IPS-18a (cell line): ENCODE results near the gene CD99.

Experiments used
- H3K27ac ChIP-seq: one replicate; pipeline ENCODE4 v1.5.1; 2013; ENCODE audit warnings: low read length
- H3K27me3 ChIP-seq: one replicate; pipeline ENCODE4 v1.6.1; 2013; ENCODE audit warnings: mild to moderate bottlenecking, low read length; ENCODE audit not compliant: control insufficient read depth, insufficient read depth
- H3K36me3 ChIP-seq: one replicate; pipeline ENCODE4 v1.6.1; 2013; ENCODE audit warnings: low read depth, low read length; ENCODE audit not compliant: control insufficient read depth
- H3K4me1 ChIP-seq: one replicate; pipeline ENCODE4 v1.6.1; 2013; ENCODE audit warnings: low read depth, low read length; ENCODE audit not compliant: control insufficient read depth
- H3K4me3 ChIP-seq: one replicate; pipeline ENCODE4 v1.5.1; 2013; ENCODE audit warnings: low read length
- H3K9ac ChIP-seq: one replicate; pipeline ENCODE4 v1.6.1; 2013; ENCODE audit warnings: mild to moderate bottlenecking, low read length, moderate library complexity
- H3K9me3 ChIP-seq: one replicate; pipeline ENCODE4 v1.6.1; 2013; ENCODE audit warnings: low read depth, low read length; ENCODE audit not compliant: control insufficient read depth

CD99 gene

DNA sequence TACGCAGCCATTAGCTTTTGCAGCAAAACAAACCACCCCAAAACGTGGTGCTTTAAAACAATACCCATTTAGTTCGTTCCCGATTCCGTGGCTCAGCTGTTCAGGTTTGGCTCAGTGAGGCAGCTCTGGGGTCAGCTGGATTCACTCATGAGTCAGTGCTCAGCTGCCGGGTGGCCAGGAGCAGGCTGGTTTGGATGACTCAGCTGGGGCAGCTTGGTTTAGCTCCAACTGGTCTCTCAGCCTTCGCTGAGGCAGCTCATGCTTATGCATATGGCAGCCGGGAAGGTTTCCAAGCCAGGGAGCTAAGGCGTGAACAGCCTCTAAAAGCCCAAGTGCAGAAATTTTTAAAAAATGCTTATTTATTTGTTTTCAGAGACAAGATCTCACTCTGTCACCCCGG, 13.3 kb upstream of the CD99 start:
- H3K27ac ChIP-seq: no peak overlapping the region
- H3K27me3 ChIP-seq: no peaks in the 10 kb centered on the region

DNA sequence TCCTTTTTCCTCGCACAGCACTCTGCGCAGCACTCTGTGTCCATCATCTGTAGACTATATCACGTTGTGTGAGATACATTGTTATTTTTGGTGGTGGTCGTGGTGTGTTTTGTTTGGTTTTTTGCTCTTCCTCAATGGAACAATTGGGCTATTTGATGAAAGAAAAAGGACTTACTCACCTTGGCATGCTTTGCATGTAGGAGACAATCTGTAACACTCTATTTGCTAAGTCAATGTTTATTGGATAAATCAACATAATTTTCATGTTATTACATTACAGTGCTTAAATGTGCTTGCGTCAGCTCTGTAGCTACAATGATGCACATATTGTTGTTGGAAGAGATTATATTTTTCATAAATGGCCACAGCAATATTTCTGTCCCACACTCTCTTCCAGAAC, 12.5 kb upstream of the CD99 start:
- Histone ChIP-seq H3K27me3 (no peaks in the 10 kb centered on the region), H3K36me3 (no peaks in the 10 kb centered on the region), H3K9me3 (no peaks in the 10 kb centered on the region), H3K4me1 (no peaks in the 10 kb centered on the region), H3K27ac (no peak overlapping the region), H3K9ac (no peak overlapping the region), H3K4me3 (no peak overlapping the region)

More for the DNA sequence above, 13.3 kb upstream of the CD99 start:
- no peak overlapping the region for H3K4me3 ChIP-seq
- no peaks in the 10 kb centered on the region for H3K36me3 ChIP-seq
- no peaks in the 10 kb centered on the region for H3K4me1 ChIP-seq
- H3K9ac ChIP-seq: no peak overlapping the region
- no peaks in the 10 kb centered on the region for H3K9me3 ChIP-seq

DNA sequence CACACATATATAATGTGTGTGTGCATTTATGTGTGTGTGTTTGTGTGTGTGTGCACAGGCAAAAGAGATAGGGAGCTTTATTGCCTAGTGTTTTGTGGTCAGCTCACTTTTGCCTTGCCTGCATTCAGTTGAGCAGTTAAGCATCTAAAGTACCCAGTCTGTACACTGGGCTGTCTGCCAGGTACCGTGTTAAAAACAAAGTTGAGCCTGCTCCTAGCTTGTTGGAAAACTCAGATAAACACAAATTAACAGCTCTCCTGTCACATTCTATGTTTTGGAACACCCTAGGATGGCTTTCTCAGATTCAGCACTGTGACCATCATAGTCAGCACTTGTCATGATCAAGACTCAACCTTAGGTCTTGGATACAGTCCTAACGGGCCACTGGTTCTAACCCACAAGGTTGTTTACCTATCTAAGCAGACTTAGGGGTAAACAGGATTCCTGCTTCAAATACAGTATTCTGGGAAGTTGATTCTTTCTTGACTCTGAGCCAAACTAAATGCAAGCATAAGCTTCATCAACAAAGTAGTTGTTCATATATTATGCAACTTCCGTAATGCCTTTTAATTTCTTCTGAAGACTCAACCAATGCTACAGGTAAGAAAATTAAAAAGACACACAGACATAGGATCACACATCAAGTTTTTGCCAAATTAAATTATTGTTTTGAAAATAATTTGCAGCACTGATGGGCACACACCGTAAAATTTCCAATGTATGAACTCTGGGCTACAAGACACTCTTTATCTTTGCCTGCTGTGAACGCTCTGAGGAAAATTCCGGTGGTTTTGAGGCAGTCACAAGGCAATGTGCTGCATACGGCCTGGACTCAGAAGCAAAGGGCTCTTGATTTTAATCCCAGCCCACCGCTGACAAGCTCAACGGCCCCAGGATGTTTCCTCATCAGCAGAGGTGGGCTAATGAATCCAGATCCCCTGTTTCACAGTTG, 11.3 kb upstream of the CD99 start:
- H3K4me3 ChIP-seq: no peak overlapping the region
- no peak overlapping the region for H3K27ac ChIP-seq
- no peaks in the 10 kb centered on the region for H3K4me1 ChIP-seq
- H3K27me3 ChIP-seq: no peaks in the 10 kb centered on the region
- no peak overlapping the region for H3K9ac ChIP-seq
- no peaks in the 10 kb centered on the region for H3K36me3 ChIP-seq
- no peaks in the 10 kb centered on the region for H3K9me3 ChIP-seq

DNA sequence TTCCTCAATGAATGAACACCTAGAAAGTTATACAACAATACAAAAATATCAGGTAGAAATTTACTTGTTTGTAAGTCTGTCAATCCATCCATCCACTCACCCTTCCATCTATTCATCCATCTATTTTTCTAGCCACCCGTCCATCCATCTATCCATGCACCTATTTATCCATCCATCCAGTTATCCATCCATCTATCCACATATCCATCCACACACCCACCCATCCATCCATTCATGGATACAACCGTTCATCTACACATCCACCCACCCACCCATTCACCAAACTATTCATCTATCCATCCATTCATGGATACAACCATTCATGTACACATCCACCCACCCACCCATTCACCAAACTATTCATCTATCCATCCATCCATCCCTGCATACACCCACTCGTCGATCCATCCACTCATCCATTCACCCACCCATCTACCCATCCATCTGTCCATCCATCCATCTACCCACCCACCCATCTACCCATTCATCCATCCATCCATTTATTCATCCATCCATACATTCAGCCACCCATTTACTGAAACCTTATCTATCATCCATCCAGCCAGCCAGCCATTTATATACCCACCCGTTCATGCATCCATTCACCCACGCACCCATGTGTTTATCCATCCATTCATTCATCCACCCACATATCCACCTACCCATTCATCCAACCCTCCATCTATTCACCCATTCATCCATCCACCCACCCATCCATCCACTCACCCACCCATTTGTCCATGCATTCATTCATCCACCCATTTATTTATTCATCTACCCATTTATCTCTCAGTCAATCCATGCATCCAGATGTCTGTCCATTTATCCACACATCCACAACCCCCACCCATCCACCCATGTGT, 10.4 kb upstream of the CD99 start:
- H3K27me3 ChIP-seq: no peaks in the 10 kb centered on the region
- no peaks in the 10 kb centered on the region for H3K9me3 ChIP-seq
- H3K36me3 ChIP-seq: no peaks in the 10 kb centered on the region
- H3K27ac ChIP-seq: no peak overlapping the region
- no peaks in the 10 kb centered on the region for H3K4me1 ChIP-seq
- no peak overlapping the region for H3K4me3 ChIP-seq
- H3K9ac ChIP-seq: no peak overlapping the region

DNA sequence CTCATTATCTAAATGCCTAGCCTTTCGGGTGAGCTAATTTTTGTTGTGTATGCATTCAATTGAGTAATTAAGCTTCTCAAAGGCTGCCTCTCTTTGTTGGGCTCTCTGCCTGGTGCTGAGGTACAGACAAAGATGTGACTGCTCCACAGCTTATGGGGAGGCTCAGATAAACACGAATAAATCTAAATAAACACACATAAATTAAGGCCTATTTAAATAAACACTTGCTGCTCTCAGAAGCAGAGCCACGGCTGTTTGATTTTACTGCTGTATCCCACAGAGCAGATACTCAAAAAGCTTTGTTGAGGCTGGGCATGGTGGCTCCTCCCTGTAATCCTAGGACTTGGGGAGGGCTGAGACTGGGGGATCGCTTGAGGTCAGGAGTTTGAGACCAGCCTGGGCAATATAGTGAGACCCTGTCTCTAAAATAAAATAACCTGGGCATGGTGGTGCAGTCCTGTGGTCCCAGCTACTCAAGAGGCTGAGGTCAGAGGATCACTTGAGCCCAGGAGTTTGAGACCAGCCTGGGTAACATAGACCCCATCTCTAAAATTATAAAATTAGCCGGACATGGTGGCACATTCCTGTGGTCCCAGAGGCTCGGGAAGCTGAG, 8.4 kb upstream of the CD99 start:
- no peaks in the 10 kb centered on the region for H3K27me3 ChIP-seq
- no peak overlapping the region for H3K27ac ChIP-seq
- no peak overlapping the region for H3K9ac ChIP-seq
- no peaks in the 10 kb centered on the region for H3K9me3 ChIP-seq
- H3K4me3 ChIP-seq: no peak overlapping the region
- H3K36me3 ChIP-seq: no peaks in the 10 kb centered on the region
- no peaks in the 10 kb centered on the region for H3K4me1 ChIP-seq

DNA sequence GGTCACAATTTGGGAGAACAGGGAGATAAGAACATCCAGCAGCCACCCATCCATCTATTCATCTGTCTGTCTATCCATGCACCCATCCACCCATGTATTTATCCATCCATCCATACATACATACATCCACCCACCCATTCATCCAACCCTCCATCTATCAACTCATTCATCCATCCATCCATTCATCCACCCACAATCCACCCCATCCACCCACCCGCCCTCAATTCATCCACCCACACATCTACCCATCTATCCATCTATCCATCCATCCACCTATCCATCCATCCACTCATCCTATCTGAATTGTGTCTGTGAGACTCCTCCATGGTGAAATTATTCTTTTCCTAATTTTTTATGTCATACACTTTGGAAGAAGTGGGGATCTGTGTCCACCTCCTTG, 6.8 kb upstream of the CD99 start:
- H3K9me3 ChIP-seq: no peaks in the 10 kb centered on the region
- peaks cover 2% of the 10 kb centered on the region for H3K27me3 ChIP-seq
- H3K27ac ChIP-seq: no peak overlapping the region
- H3K9ac ChIP-seq: no peak overlapping the region
- H3K36me3 ChIP-seq: no peaks in the 10 kb centered on the region
- no peaks in the 10 kb centered on the region for H3K4me1 ChIP-seq
- no peak overlapping the region for H3K4me3 ChIP-seq

DNA sequence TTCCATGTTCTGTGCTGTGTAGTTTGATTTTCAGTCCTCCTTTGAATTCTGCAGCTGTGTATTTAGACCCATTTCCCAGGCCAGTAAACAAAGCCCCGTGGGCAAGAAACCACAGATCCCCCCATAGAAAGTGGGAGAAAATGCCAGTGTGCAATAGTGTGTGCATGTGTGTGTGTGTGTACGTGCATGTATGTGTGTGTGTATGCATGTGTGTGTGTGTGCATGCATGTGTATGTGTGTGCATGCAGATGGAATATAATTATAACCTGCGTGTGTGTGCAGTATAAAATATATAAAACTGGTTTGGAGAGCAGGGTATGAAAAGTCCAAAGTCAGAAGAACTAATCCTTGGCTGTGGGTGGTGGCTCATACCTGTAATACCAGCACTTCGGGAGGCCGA, 5.2 kb upstream of the CD99 start:
- Histone ChIP-seq H3K27ac (no peak overlapping the region), H3K9me3 (no peaks in the 10 kb centered on the region), H3K4me3 (no peak overlapping the region), H3K36me3 (no peaks in the 10 kb centered on the region), H3K27me3 (peaks cover 17% of the 10 kb centered on the region), H3K9ac (no peak overlapping the region), H3K4me1 (no peaks in the 10 kb centered on the region)

DNA sequence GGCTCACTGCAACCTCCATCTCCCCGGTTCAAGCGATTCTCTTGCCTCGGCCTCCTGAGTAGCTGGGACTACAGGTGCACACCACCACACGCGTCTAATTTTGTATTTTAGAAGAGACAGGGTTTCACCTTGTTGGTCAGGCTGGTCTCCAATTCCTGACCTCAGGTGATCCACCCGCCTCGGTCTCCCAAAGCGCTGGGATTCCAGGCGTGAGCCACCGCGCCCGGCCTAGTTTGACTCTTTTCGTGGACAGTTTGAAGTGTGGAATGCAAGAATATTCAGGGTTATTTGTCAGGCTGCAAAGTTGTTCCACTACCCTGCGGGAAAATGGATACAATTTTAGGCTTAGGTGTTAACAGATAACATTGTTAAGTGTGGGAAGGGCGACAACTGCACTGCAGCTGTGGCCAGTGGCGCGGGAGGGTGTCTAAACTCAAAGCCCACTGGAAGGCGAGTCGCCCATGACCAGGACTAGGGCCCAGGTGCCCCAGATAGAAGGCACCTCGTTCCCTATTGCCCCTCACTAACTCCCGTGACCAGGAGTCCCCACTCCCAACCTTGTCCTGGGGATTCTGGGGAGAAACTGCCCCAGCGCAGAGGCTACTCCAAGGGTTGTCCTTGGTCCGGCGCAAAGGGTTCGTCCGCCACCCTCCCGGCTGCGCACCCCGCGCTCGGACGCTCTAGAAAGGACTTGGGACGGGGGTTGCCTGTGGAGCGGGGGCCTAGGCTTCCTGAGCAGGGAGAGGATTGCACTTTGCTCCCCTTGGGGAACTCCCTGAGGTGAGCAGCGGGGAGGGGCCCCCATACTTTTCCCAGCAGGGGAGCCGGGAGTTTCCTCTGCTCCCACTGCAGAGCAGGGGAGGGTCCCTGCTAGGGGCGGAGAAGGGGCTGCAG, 1.1 kb upstream of the CD99 start:
- peaks cover 52% of the 10 kb centered on the region for H3K27me3 ChIP-seq
- H3K4me1 ChIP-seq: peaks cover 8% of the 10 kb centered on the region
- no peak overlapping the region for H3K27ac ChIP-seq
- no peaks in the 10 kb centered on the region for H3K9me3 ChIP-seq
- H3K36me3 ChIP-seq: no peaks in the 10 kb centered on the region
- peak overlapping the region; percentile 68 for H3K9ac ChIP-seq
- H3K4me3 ChIP-seq: peak overlapping the region; percentile 86

DNA sequence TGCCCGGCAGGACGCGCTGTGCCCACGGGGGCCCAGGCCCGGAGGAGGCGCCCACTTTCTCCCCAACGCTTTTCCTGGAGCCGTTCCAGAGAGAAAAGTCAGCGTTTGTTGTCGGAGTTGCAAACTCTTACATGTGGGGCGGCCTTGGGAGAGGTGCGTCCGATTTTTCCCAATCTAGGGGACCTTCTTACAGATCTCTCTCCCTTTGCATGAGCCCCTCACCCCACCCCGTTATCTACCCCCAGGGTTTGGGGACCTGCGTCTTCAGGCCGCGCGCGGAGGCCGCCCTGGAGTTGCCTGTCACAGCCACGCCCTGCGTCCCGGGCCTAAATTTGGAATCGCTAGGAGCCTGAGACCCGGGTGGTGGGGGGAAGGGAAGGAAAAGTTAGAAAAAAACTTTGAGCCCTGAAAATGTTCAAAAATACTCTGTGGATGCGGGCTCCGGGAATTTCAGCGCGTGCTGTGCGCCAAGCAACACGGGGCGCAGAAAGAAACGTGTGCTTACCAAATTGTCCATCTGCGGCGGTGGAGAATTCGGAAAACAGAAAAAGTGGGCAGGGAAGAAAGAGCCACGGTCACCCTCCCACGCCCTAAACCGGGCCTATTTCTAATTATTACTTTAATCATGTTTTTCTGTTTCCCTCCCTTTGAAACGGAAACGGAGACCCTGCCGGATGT, 587 bp downstream of the CD99 start:
- peak overlapping the region; percentile 86 for H3K4me3 ChIP-seq
- peaks cover 8% of the 10 kb centered on the region for H3K4me1 ChIP-seq
- no peaks in the 10 kb centered on the region for H3K36me3 ChIP-seq
- peak overlapping the region; percentile 68 for H3K9ac ChIP-seq
- no peaks in the 10 kb centered on the region for H3K9me3 ChIP-seq
- peaks cover 52% of the 10 kb centered on the region for H3K27me3 ChIP-seq
- H3K27ac ChIP-seq: no peak overlapping the region

DNA sequence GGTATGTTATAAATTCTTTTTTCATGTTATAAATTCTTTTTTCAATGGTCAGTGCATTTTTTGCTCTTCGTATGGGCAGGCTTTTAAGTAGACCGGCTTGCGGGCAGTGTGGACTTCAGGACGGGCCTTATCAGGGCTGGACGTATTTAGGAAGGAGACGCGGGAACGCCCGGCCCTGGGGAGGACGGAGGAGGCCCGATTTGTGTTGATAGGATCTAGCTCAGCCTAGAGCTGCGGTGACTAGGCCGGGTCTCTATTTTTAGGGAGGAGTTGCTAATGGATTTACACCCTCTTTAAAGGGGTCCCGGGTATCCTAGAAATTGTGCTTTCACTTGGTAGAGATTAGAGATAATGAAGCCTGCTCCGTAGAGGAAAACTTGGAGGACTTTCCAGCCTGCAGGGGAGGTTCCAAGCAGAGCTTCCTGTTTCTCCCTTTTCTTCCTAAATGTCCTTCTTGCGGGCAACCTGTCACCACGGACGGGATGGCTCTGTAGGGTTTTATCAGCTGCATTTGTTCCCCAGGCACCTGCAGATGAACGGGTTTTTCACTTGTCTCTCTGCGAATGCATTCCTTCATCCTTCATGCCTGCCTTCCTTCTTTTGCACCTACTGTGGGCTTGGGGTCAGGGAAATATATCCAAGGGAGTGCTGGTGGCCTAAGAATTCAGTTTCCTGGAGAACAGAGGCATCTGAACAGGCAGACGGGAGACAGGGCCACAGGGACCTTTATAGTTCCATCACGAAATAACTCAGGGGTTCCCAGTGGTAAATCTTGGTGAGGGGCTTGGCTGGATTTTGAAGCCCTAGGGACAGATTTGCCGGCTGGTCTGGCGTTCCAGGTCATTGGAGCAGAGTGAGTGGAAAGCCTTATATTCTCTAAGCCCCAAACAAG, 1.4 kb downstream of the CD99 start:
- no peak overlapping the region for H3K27ac ChIP-seq
- H3K4me1 ChIP-seq: peaks cover 11% of the 10 kb centered on the region
- H3K9me3 ChIP-seq: no peaks in the 10 kb centered on the region
- peak overlapping the region; percentile 68 for H3K9ac ChIP-seq
- peaks cover 52% of the 10 kb centered on the region for H3K27me3 ChIP-seq
- H3K36me3 ChIP-seq: no peaks in the 10 kb centered on the region
- H3K4me3 ChIP-seq: peak overlapping the region; percentile 86
